ENCODE results near the gene AIMP1.

- no peak for TF ChIP-seq CTCF (IDR thresholded peaks at IDR 0.05; ENCODE audit: low read depth, low read length)
- TF ChIP-seq EZH2phosphoT487 (IDR thresholded peaks at IDR 0.05; ENCODE audit: low read depth) = no peak
Measured at GRCh38 chr4:106355193-106355592, 38.8 kb downstream of the AIMP1 start.
